Subcutaneous adipose tissue (tissue), 4 donors: Measurements from ENCODE around the gene ZNF160. TPM values are rescaled to one million over a fixed set of nuclear protein-coding genes. Genes with fewer than 3 reads are reported as not detected.

Source experiments
- CTCF ChIP-seq: fragments of 450-650 bp; IDR thresholded peaks from one replicate; pipeline ENCODE4 v1.5.1; 2016; ENCODE audit warnings: low read depth, mild to moderate bottlenecking, control low read depth, antibody characterized with exemption, moderate library complexity
- total RNA-seq, 4 donors: library from RNA; depleted of rRNA; stranded (reverse); fragments of >200 nt; gene quantifications; one replicate each; pipeline ENCODE4 v1.1.0, GENCODE V29; 2016

Gene ZNF160
- total RNA-seq, 4 donors from 2014 or later: 41.0 to 81.6 (median 53.3) TPM

DNA sequence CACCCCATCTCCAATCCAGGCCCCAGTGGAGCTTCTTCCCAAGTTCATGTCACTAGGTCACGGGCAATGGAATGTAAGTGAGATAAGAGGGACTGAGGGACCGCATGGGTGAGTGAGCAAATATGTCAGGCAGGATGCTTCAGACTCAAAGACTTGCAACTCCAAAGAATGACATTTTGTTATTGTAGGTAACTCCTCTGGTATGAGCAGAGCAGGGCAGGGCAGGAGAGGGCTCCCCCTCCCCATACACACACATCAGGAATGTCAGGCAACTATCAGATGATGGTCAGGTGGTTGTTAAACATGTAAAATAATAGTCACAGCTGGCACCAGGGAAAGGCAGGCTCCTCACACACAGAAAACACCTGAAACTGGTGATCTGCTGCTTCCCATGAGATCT lies 48.1 kb downstream of the ZNF160 start:
- no peak for TF ChIP-seq CTCF

GRCh38 chr19:53047379-53047778 lies 55.8 kb downstream of the ZNF160 start:
- no peak for TF ChIP-seq CTCF

DNA sequence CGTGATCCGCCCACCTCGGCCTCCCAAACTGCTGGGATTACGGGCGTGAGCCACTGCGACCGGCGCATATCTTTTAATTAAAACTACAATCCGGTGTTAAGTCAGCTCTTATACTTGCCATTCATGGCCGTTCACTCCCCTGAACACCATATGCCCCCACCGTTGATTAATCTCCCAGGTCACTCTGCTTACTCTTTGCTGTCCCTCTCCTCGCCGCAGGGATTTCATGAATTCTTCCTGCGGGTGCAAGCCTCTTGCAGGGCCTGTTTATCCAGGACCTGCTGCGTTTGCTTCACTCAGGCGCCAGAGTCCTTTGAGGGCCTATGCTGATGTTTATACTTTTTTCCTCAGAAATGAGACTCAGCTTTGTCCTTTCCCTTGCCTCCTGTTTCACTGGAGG lies 57.7 kb downstream of the ZNF160 start:
- TF ChIP-seq CTCF: no peak

DNA sequence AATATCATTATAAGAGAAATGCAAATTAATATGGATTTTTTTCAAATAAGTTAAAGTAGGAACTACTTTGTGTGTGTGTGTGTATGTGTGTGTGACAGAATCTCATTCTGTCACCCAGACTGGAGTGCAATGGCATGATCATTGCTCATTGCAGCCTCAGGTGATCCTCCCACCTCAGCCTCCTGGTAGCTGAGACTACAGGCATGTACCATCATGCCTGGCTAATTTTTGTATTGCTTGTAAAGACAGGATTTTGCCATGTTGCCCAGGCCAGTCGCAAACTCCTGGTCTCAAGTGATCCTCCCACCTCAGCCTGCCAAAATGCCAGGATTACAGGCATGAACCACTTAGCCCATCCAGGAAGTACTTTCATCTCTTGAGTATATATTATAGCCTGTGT lies 61.9 kb downstream of the ZNF160 start:
- no peak for TF ChIP-seq CTCF

DNA sequence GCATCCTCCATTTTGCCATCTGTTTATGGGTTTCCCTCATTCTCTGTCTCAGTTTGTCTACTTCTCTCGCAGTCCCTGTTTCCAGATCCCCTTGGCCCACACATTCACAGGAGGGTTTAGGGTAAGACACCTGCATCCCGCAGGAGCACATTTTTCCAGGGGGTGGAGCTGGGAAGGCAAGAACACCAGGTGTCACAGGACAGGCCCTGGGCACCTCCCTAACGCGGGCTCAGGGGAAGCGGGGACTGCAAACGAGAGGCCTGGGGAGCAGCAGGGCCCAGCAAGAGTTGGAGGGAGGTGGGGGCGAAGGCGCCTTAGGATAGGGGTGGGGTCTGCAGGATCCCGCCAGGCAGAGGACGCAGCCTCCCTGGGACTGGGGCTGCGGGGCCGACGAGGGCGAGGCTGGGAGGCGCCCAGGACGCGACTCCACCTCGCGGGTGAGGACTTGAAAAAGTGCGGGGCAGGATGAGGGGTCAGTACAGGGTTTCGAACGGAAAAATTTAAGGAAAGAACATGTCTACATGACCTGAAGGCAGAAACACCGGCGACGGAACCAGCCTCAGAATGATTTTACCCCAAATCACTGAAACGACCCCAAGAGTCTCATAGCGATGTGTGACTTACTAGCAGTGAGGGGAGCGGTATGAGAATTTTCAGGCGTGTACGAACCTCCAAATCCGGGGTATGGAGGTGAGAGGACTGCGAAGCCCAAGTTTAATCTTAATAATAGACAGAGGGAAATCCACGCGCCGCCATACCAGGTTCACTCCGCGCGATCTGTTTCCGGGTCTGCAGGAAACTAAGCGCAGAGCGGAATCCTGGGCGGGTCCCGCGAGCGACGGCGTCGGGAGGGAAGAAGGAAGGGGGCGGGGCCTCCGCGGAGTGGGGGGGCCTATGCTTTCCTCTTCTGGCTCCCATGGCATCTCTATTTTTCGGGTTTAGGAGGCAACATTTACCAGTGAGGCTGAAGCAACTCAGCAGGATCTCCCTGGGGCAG lies 65.8 kb downstream of the ZNF160 start:
- no peak for TF ChIP-seq CTCF

GRCh38 chr19:53034948-53035675 lies 68.1 kb downstream of the ZNF160 start:
- no peak for TF ChIP-seq CTCF

DNA sequence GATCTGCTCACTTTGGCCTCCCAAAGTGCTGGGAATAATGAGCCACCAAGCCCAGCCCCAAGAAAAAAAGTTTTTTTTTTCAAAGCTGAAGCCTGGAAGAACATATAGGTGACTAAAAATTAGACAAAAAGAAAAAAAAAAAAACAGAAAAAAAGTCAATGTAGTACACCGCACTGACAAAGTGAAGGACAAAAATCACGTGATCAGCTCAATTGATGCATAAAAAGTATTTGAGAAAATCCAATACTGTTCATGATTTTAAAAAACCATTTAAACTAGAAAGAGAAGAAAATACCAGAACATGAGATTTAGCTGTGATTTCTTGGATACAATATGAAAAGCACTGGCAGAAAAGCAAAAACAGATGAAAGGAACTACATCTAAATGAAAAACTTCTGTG lies 69.2 kb downstream of the ZNF160 start:
- no peak for TF ChIP-seq CTCF
